Measurements from ENCODE around the gene EML4. TPM values are rescaled to one million over a fixed set of nuclear protein-coding genes. Genes with fewer than 3 reads are reported as not detected.
"Not testable (repeated sequence)": the region's sequence is repeated elsewhere in the genome, so short reads cannot be mapped to it uniquely, and the experiment has no call there.

The EML4 gene
- total and polyA plus RNA-seq, 4 donors: 9.6 to 51.9 (median 30.8) TPM

- Histone ChIP-seq H3K36me3 (ENCODE audit: control insufficient read depth in 1 of 2, insufficient read depth in 2 of 2, low read length in 1 of 2) (no peaks in the 10 kb centered on the region), H3K27ac (ENCODE audit: low read depth in 1 of 2, low read length in 2 of 2) (no peak overlapping the region), H3K9me3 (ENCODE audit: control insufficient read depth, low read length) (no peaks in the 10 kb centered on the region), H3K4me3 (ENCODE audit: low read length in 2 of 2) (no peak overlapping the region), H3K27me3 (ENCODE audit: control insufficient read depth in 1 of 2, insufficient read depth in 2 of 2, low read length in 1 of 2) (no peaks in the 10 kb centered on the region), H3K4me1 (ENCODE audit: control insufficient read depth in 1 of 2, insufficient read depth in 2 of 2, low read length in 2 of 2) (no peaks in the 10 kb centered on the region)
- DNase-seq: no peak
- ATAC-seq (ENCODE audit: low FRiP score): no peak
- WGBS, 2 donors: 90 to 98% methylated on average over 8 of the region's 8 CpGs
- intact Hi-C loops (cut with DNase I): no loop called here
Measured at GRCh38 chr2:42254186-42254895, 85.2 kb downstream of the EML4 start.

GRCh38 chr2:42256505-42256904, 87.4 kb downstream of the EML4 start:
- no peak overlapping the region for H3K27ac ChIP-seq (ENCODE audit: low read depth in 1 of 2, low read length in 2 of 2)
- 77 to 82% methylated on average over 2 of the region's 2 CpGs for WGBS, 2 donors
- DNase-seq: no peak
- intact Hi-C loops (cut with DNase I): no loop called here
- H3K36me3 ChIP-seq (ENCODE audit: control insufficient read depth in 1 of 2, insufficient read depth in 2 of 2, low read length in 1 of 2): no peaks in the 10 kb centered on the region
- H3K27me3 ChIP-seq (ENCODE audit: control insufficient read depth in 1 of 2, insufficient read depth in 2 of 2, low read length in 1 of 2): no peaks in the 10 kb centered on the region
- no peaks in the 10 kb centered on the region for H3K4me1 ChIP-seq (ENCODE audit: control insufficient read depth in 1 of 2, insufficient read depth in 2 of 2, low read length in 2 of 2)
- no peaks in the 10 kb centered on the region for H3K9me3 ChIP-seq (ENCODE audit: control insufficient read depth, low read length)
- no peak for ATAC-seq (ENCODE audit: low FRiP score)
- no peak overlapping the region for H3K4me3 ChIP-seq (ENCODE audit: low read length in 2 of 2)

- Histone ChIP-seq H3K4me3 (ENCODE audit: low read length in 2 of 2) (no peak overlapping the region), H3K27me3 (ENCODE audit: control insufficient read depth in 1 of 2, insufficient read depth in 2 of 2, low read length in 1 of 2) (no peaks in the 10 kb centered on the region), H3K27ac (ENCODE audit: low read depth in 1 of 2, low read length in 2 of 2) (no peak overlapping the region), H3K4me1 (ENCODE audit: control insufficient read depth in 1 of 2, insufficient read depth in 2 of 2, low read length in 2 of 2) (no peaks in the 10 kb centered on the region), H3K36me3 (ENCODE audit: control insufficient read depth in 1 of 2, insufficient read depth in 2 of 2, low read length in 1 of 2) (no peaks in the 10 kb centered on the region), H3K9me3 (ENCODE audit: control insufficient read depth, low read length) (no peaks in the 10 kb centered on the region)
- ATAC-seq (ENCODE audit: low FRiP score) (no peak), DNase-seq (no peak)
- intact Hi-C loops (cut with DNase I): no loop called here
- 74 to 80% methylated on average over 3 of the region's 3 CpGs for WGBS, 2 donors
Measured at GRCh38 chr2:42261518-42262195, 92.5 kb downstream of the EML4 start.

GRCh38 chr2:42266236-42266635, 97.1 kb downstream of the EML4 start:
- H3K4me1 ChIP-seq (ENCODE audit: control insufficient read depth in 1 of 2, insufficient read depth in 2 of 2, low read length in 2 of 2): no peaks in the 10 kb centered on the region
- no peaks in the 10 kb centered on the region for H3K9me3 ChIP-seq (ENCODE audit: control insufficient read depth, low read length)
- no peaks in the 10 kb centered on the region for H3K27me3 ChIP-seq (ENCODE audit: control insufficient read depth in 1 of 2, insufficient read depth in 2 of 2, low read length in 1 of 2)
- 94 to 96% methylated on average over 4 of the region's 4 CpGs for WGBS, 2 donors
- no peak overlapping the region for H3K27ac ChIP-seq (ENCODE audit: low read depth in 1 of 2, low read length in 2 of 2)
- H3K4me3 ChIP-seq (ENCODE audit: low read length in 2 of 2): no peak overlapping the region
- ATAC-seq (ENCODE audit: low FRiP score) (no peak), DNase-seq (no peak)
- intact Hi-C loops (cut with DNase I): no loop called here
- H3K36me3 ChIP-seq (ENCODE audit: control insufficient read depth in 1 of 2, insufficient read depth in 2 of 2, low read length in 1 of 2): no peaks in the 10 kb centered on the region

GRCh38 chr2:42267530-42267929, 98.4 kb downstream of the EML4 start:
- H3K36me3 ChIP-seq (ENCODE audit: control insufficient read depth in 1 of 2, insufficient read depth in 2 of 2, low read length in 1 of 2): no peaks in the 10 kb centered on the region
- DNase-seq: no peak
- no peaks in the 10 kb centered on the region for H3K27me3 ChIP-seq (ENCODE audit: control insufficient read depth in 1 of 2, insufficient read depth in 2 of 2, low read length in 1 of 2)
- H3K27ac ChIP-seq (ENCODE audit: low read depth in 1 of 2, low read length in 2 of 2): no peak overlapping the region
- no peaks in the 10 kb centered on the region for H3K4me1 ChIP-seq (ENCODE audit: control insufficient read depth in 1 of 2, insufficient read depth in 2 of 2, low read length in 2 of 2)
- intact Hi-C loops (cut with DNase I): no loop called here
- 0 to 53% methylated on average over 1 of the region's 1 CpG for WGBS, 2 donors
- H3K9me3 ChIP-seq (ENCODE audit: control insufficient read depth, low read length): no peaks in the 10 kb centered on the region
- H3K4me3 ChIP-seq (ENCODE audit: low read length in 2 of 2): no peak overlapping the region
- no peak for ATAC-seq (ENCODE audit: low FRiP score)

GRCh38 chr2:42268528-42269151, 99.5 kb downstream of the EML4 start:
- intact Hi-C loops (cut with DNase I): no loop called here
- Histone ChIP-seq H3K27me3 (ENCODE audit: control insufficient read depth in 1 of 2, insufficient read depth in 2 of 2, low read length in 1 of 2) (no peaks in the 10 kb centered on the region), H3K9me3 (ENCODE audit: control insufficient read depth, low read length) (no peaks in the 10 kb centered on the region), H3K4me1 (ENCODE audit: control insufficient read depth in 1 of 2, insufficient read depth in 2 of 2, low read length in 2 of 2) (no peaks in the 10 kb centered on the region), H3K27ac (ENCODE audit: low read depth in 1 of 2, low read length in 2 of 2) (no peak overlapping the region), H3K36me3 (ENCODE audit: control insufficient read depth in 1 of 2, insufficient read depth in 2 of 2, low read length in 1 of 2) (no peaks in the 10 kb centered on the region), H3K4me3 (ENCODE audit: low read length in 2 of 2) (no peak overlapping the region)
- WGBS, 2 donors: 92 to 97% methylated on average over 5 of the region's 5 CpGs
- no peak for ATAC-seq (ENCODE audit: low FRiP score)
- no peak for DNase-seq

GRCh38 chr2:42270757-42271156, 101.6 kb downstream of the EML4 start:
- no peaks in the 10 kb centered on the region for H3K9me3 ChIP-seq (ENCODE audit: control insufficient read depth, low read length)
- H3K4me3 ChIP-seq (ENCODE audit: low read length in 2 of 2): no peak overlapping the region
- no peaks in the 10 kb centered on the region for H3K36me3 ChIP-seq (ENCODE audit: control insufficient read depth in 1 of 2, insufficient read depth in 2 of 2, low read length in 1 of 2)
- no peak for DNase-seq
- no peak overlapping the region for H3K27ac ChIP-seq (ENCODE audit: low read depth in 1 of 2, low read length in 2 of 2)
- 74 to 80% methylated on average over 5 of the region's 5 CpGs for WGBS, 2 donors
- H3K27me3 ChIP-seq (ENCODE audit: control insufficient read depth in 1 of 2, insufficient read depth in 2 of 2, low read length in 1 of 2): no peaks in the 10 kb centered on the region
- peaks cover 0 to 3% of the 10 kb centered on the region in 2 donors for H3K4me1 ChIP-seq (ENCODE audit: control insufficient read depth in 1 of 2, insufficient read depth in 2 of 2, low read length in 2 of 2)
- intact Hi-C loops (cut with DNase I): no loop called here
- no peak for ATAC-seq (ENCODE audit: low FRiP score)

- ATAC-seq (ENCODE audit: low FRiP score); H3K9me3 ChIP-seq (ENCODE audit: control insufficient read depth, low read length); H3K27me3 ChIP-seq (ENCODE audit: control insufficient read depth in 1 of 2, insufficient read depth in 2 of 2, low read length in 1 of 2); DNase-seq; intact Hi-C loops (cut with DNase I); H3K4me1 ChIP-seq (ENCODE audit: control insufficient read depth in 1 of 2, insufficient read depth in 2 of 2, low read length in 2 of 2); H3K4me3 ChIP-seq (ENCODE audit: low read length in 2 of 2); H3K36me3 ChIP-seq (ENCODE audit: control insufficient read depth in 1 of 2, insufficient read depth in 2 of 2, low read length in 1 of 2); H3K27ac ChIP-seq (ENCODE audit: low read depth in 1 of 2, low read length in 2 of 2): not testable (repeated sequence)
- 30 to 39% methylated on average over 5 of the region's 5 CpGs for WGBS, 2 donors
Measured at GRCh38 chr2:42271246-42271645, 102.1 kb downstream of the EML4 start.

GRCh38 chr2:42274863-42275262, 105.7 kb downstream of the EML4 start:
- no peaks in the 10 kb centered on the region for H3K9me3 ChIP-seq (ENCODE audit: control insufficient read depth, low read length)
- peaks cover 0 to 3% of the 10 kb centered on the region in 2 donors for H3K4me1 ChIP-seq (ENCODE audit: control insufficient read depth in 1 of 2, insufficient read depth in 2 of 2, low read length in 2 of 2)
- no peaks in the 10 kb centered on the region for H3K36me3 ChIP-seq (ENCODE audit: control insufficient read depth in 1 of 2, insufficient read depth in 2 of 2, low read length in 1 of 2)
- intact Hi-C loops (cut with DNase I): no loop called here
- no peak overlapping the region for H3K4me3 ChIP-seq (ENCODE audit: low read length in 2 of 2)
- no peak for ATAC-seq (ENCODE audit: low FRiP score)
- no peaks in the 10 kb centered on the region for H3K27me3 ChIP-seq (ENCODE audit: control insufficient read depth in 1 of 2, insufficient read depth in 2 of 2, low read length in 1 of 2)
- no peak for DNase-seq
- H3K27ac ChIP-seq (ENCODE audit: low read depth in 1 of 2, low read length in 2 of 2): no peak overlapping the region
- WGBS, 2 donors: 89% methylated on average over 2 of the region's 2 CpGs
